D341Med (cell line): Measurements from ENCODE around the gene MMP7.

Source experiments
- DNase-seq: peaks from one replicate; pipeline ENCODE4 v3.0.0; 2012; ENCODE audit warnings: low spot score

The MMP7 gene

DNA sequence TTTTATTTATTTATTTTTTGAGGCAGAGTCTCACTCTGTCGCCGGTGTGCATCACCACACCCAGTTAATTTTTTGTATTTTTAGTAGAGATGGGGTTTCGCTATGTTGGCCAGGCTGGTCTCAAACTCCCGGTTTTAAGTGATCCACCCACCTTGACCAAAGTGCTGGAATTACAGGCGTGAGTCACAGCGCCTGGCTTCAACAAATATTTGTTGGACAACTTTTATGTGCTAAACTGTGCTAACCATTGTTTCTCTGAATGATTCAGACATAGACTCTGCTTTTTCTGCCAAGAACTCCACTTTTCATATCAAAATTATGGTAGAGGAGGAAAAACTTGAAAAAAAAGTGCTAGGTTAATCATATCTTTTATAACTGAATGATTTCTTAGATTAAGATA is 36.3 kb downstream of the MMP7 start:
- no peak for DNase-seq

DNA sequence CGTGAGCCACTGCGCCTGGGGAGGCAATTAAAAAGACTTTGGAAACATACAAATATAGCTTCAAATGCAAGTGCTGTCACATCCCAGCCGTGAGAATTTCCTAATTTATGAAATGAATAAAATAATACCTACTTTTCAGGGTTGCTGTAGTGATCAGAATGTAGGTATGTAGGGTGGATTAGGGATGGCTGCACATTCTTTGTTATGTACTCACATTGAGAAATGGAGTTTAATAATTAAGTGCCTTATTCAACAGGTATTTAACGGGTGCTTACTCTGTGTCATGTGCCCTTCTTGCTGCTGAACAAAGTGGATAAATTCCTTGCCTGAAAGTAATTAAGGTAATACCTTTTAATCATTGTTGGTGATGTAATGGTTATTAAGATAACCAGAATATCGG is 37.0 kb downstream of the MMP7 start:
- no peak for DNase-seq

DNA sequence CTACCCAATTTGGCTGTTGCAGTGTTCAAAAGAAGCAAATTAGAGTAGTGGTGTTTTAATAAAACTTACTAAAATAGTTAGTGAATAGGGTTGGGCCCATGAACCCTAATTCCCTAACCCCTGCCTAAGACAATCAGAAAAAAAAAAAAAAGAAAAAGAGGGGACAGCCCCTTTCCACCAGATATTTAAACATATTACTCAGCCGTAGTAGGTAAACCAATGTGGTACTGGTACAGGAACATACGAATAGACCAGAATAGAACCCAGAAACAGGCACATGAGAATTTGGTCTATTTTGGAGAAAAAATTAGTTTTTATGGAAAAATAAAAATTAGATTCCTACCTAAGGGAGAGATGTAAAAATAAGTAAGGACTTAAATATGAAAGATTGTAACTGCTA is 38.6 kb downstream of the MMP7 start:
- DNase-seq = no peak

DNA sequence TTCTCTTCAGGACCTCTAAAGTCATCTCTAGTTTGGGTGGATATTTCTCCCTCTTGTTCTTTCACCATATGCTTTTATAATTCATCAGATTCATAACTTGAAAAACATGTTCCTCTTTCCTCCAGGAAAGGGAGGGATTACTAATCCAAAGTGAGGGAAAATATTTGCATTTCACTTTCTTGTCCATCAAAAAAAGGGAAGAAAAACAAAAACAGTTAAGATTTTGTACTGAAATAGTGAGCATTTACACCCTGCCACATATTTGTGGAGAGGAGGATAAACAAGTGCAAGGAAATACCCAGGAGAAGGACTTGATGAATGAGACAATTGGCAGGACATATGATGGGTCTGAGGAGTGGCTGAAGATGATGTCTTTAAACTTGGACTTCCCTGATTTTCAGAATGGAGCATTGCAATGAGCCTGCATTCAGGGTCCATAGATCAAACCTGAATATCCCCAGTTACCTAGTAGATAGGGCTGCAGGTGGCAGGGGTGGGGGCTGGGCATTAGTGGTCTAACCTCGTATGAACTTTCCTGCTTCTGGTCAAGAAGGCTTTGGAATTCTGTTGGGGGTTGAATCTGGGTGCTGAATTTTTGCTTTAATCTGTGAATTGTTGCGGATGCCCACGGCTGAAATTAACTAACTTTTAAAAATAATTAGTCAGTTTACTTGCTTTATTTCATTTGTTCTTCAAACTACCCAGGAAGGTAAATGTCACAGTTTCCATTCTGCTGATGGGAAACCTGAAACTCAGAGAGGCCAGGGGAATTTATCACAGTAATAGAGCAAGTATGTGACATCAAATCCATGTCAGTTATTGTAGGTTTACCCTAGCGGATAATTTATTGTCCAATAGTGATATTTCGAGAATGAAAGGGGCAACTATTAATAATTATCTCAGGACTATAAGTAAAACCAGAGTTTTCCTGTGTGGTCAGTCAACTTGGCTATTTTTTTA is 41.1 kb downstream of the MMP7 start:
- DNase-seq = no peak

DNA sequence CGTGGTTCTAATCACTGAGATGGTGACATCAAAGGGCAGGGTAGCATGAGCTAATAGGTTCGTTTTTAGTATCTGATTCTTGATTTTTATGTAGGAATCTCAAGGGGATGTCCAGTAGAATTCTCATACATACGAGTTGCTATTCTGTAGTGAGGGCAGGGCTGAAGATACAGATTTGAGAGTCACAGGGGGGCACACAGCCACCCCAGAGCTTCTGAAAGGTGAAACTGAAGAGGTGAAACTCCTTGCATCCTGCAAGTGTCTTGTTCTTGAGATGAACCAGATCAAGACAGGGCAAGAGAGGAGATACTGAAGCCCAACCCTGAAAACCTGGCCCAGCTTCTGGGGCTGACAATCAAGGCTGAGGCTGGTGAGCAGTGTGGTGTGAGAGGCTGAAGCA is 42.3 kb downstream of the MMP7 start:
- no peak for DNase-seq

DNA sequence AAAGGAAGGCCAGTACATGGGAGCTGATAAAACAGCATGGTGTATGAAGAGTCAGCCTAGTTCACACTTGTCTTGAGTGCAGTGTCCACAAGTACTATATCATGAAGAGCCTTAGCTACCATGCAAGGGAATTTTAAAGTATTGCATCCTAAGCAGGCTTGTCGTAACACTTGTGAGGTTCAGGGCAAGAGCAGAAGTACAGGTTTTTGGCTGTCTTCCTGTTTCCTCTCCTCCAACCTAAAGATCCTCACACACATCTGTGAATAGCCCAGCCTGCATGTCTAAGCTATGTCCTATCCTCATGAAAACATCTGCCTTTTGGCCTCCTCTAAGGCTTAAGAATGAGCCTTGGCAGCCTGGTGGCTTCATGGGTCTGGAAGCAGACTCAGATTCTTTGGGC is 43.3 kb downstream of the MMP7 start:
- DNase-seq = no peak

DNA sequence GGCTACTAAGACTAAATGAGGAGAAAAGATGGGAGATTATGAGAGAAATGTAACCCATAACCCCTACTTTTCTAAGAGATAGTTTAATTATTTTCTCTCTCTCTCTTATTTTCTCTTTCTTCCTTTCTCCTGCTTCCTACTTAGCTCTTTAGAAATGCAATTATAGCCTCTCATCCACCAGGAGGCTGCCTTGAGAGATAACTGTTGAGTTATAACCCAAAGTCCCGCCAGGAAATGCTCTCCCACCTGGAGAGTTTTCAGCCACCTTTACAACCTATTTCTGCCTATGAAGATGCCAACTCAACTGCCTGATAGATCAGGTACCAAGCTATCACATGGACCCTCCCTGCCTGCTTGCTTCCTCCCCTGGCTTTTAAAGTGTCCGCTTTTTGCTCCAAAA is 44.0 kb downstream of the MMP7 start:
- DNase-seq = no peak

DNA sequence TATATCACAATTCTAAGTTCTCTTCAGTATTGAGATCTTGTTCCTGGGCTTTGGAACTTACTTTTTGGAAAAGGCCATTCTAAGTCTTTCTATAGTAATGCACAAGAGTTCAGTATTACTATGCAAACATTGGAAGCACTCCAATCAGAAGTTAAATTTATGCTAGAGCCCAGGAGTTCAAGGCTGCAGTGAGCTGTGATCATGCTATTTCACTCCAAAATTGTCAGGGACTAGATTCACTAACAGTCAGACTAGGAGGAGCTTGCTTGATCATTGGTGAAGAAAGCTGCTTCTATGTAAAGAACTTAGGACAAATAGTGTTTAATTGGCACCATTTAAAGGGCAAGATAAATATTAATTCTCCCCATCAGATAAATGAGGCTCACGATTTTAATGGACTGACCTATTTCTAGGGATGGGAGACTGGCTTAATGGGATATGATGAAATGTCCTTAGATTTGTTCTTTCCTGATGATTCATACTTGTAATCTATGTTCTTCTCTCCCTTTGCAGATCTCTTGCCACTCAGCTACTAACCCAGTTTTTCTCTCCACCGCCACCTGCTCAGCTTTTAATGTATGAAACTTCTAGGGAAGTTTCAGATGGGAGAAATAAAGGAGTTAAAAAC is 45.3 kb downstream of the MMP7 start:
- no peak for DNase-seq

DNA sequence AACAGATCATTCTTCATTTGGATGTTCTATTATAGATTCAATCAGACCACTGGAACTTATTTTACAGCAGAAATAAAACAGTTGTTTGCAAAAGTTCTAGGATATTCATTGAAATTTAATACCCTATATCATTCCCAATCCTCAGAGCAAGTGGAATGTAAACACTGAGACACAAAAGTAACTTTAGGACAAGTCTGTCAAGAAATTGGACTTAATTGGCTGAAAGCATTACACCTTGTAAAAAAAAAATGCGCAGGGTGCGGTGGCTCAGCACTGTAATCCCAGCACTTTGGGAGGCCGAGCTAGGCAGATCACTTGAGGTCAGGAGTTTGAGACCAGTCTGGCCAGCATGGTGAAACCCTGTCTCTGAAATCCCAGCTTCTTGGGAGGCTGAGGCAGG is 48.1 kb downstream of the MMP7 start:
- no peak for DNase-seq

DNA sequence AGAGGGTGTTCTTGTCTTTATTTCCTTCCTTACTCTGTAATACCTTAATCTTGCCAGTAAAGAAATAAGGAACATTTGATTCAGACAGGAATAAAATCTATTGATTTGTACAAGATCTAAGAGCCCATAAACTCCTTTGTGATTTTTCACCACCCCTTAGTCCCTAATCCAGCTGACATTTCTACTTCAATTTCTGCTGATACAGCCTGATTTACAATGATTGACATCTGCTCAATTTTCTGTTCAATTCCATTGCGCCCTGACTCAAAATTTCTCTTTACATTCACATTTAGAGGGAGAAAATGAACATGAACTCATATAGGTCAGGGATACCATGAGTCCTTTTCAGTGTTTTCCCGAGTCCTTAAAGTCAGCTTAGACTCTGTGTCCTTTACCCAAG is 50.8 kb downstream of the MMP7 start:
- DNase-seq = no peak

DNA sequence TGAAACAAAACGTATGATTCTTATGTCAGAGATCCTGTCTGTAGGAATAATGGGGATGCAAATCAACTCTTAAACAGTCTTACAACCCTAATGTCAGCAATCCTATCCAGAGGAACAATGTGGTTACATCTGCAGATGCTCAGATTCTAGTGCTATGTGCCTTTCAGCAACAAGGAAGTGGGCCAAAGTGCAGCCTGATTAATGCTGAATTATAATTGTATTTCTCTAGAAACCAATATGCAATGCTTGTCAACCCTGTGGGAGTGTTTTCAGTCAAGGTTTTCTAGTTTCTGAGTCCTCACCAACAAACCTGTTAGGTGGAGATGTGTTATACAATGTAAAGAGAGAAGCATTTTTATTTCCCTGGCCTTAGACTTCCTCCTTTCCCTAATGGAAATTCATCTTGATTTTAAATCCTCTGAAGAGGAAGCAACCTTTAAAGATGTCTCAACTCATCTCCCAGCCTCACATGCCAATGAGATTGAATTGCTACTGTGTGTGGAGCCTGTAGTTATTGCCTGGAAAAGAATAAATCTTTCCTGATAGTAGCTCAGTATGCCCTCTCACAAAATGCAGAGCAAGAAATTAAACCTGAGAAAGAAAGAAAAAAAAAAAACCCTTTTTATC is 51.8 kb downstream of the MMP7 start:
- DNase-seq = no peak

DNA sequence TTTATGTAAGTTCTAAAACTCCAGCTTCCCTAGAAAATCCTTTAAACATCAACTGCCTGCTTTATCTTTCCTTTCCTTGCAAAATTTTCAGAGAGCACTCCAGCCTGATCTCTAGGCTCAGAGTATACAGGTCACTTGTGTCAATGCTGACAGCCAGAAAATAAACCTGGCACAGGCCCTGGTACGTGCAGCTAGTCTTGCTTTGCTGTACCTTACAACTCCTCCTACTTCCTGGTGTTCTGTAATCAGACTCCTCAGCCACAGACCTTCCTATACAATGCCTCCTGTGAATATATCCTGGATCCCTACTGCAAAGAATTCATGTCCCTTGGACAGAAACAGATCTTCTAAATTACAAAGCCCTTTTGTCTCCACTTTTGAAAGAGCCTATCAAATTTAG is 53.7 kb downstream of the MMP7 start:
- no peak for DNase-seq

DNA sequence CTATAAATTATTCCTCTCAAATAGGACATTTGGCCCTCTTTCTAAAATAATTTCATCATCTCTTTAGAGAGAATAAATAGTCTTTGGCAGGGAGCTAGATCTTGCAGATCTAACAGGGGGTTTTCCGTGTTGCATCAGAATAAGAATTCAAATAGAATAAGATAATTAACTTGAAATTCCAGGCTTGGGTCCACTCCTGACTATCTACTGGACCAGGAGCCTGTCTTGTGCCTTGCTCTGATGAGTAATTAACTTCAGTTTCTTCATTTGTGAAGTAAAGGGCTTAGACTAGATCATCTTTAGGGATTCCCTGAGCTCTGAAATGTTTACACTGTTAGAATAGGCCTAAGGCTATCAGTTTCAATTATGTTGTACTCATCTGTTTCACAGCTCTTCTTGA is 54.5 kb downstream of the MMP7 start:
- DNase-seq = no peak

DNA sequence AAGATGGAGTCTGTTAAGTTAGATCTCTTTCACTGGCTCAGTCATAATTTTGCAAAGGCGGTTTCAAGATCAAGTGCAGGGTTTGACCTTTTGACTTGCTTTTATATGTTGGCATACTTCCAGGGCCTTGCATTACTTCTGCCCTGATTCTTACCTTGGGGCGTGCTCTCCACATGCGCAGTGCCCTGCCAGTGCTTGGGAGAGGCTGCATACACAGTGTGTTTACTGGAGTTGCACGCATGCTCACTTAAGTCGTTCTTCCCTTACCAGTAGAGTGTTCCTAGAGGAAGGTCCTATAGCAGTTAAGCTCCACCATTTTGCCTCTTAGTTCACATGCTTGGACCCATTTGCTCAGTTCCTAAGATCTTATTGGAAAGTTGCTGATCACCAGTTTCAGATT is 57.0 kb downstream of the MMP7 start:
- DNase-seq = no peak

DNA sequence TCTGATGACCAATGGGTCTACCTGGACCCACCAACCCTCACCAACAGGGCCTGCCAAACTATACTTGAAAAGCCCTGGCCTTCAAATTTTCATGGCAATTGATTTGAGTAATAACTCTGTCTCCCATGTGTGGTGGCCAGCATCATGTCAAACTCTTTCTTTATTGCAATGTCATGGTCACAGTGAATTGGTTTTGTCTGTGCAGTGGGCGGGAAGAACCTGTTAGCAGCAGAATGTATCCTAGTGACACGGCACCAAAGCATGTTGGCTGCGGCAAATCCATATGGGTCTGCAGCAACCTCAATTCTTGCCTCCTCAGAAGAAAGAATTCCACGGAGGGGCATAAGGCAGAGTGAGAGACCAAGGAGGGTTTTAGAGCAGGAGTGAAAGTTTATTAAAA is 58.4 kb downstream of the MMP7 start:
- DNase-seq = no peak

DNA sequence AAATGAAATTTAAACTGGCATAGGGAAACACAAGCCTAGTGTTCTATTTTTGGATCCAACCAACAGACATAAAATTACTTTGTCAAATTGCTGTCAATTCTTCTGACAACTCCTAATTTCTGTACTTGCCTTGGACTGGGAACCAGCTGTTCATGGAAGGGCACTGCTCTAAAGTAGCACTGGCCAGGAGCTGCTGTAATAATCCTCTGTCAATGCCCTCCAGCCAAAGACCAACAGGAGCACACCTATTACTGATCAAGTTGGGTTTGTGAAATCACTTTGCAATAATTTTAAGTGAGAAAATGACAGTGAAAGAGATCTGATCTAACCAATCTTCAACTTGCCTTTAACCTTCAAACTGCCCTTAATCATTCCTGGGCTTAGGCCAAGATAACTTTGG is 59.1 kb downstream of the MMP7 start:
- no peak for DNase-seq
